Type B pancreatic cell (in vitro differentiated cells): ENCODE measurements around the gene TCP11X2. TPM values are rescaled to one million over a fixed set of nuclear protein-coding genes. Genes with fewer than 3 reads are reported as not detected.
"Not testable (repeated sequence)": the region's sequence is repeated elsewhere in the genome, so short reads cannot be mapped to it uniquely, and the experiment has no call there.

Experiments used
- DNase-seq: peaks from one replicate; pipeline ENCODE4 v3.0.0; 2021; ENCODE audit warnings: mixed read lengths; ENCODE audit not compliant: unreplicated experiment; ENCODE audit errors: extremely low spot score
- H3K27ac Mint-ChIP-seq: 2 replicates; pipeline ENCODE4 v1.8.0; 2021; ENCODE audit warnings: mild to moderate bottlenecking, mixed read lengths
- H3K27me3 Mint-ChIP-seq: 2 replicates; pipeline ENCODE4 v1.8.0; 2021; ENCODE audit warnings: mixed read lengths
- H3K36me3 Mint-ChIP-seq: 2 replicates; pipeline ENCODE4 v1.8.0; 2021; ENCODE audit warnings: mixed read lengths
- H3K4me1 Mint-ChIP-seq: one replicate; pipeline ENCODE4 v1.8.0; 2021; ENCODE audit warnings: mixed read lengths; ENCODE audit not compliant: unreplicated experiment
- H3K4me3 Mint-ChIP-seq: 2 replicates; pipeline ENCODE4 v1.8.0; 2021; ENCODE audit warnings: mild to moderate bottlenecking, mixed read lengths
- H3K9me3 Mint-ChIP-seq: 2 replicates; pipeline ENCODE4 v1.8.0; 2021; ENCODE audit warnings: mixed read lengths
- CTCF ChIP-seq: fragments of 200-600 bp; sonication (generic); conservative IDR thresholded peaks from 2 replicates; pipeline ENCODE4 v1.5.0; 2021; ENCODE audit warnings: antibody characterized with exemption, mild to moderate bottlenecking
- long read RNA-seq: library from polyadenylated mRNA; unstranded; transcript quantifications from one replicate; pipeline ENCODE4 v2.0.0, GENCODE V29; 2020
- total RNA-seq: library from RNA; stranded (reverse); gene quantifications from 2 replicates; pipeline ENCODE4 v1.2.1, GENCODE V29; 2021; ENCODE audit warnings: low replicate concordance

The TCP11X2 gene
- not detected in 2 replicates for total RNA-seq
- long read RNA-seq, partial matches to known transcripts = 0 of 2 reads
- long read RNA-seq, other reads (novel, unspliced or antisense) = 2 of 2 reads

DNA sequence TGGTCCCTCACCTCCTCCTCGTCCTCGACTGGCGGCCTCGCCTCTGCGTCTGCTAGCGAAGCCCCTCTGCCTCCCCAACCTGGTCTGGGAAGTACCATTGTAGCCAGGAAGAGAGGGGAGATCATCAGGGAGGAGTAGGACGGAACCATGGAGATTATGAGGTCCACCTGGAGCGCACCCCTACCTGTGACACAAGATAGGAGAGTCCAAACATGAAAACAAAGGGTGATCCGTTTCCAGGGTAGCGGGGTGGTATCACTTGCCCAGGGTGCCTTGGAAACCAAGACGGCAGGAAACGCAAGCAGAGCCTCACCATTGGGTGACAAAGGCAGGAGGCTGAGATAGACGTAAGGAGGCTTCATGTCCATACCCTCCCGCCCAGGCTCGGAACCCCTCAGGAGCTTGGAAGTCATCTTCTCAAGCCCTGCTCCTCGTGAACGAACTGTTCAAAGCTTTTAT is at the start of gene TCP11X2:
Gene TCP11X2, minus strand, starts transcription at position 51 of the 459 bp plus-strand sequence.
- H3K27ac Mint-ChIP-seq, H3K36me3 Mint-ChIP-seq, H3K4me3 Mint-ChIP-seq, H3K9me3 Mint-ChIP-seq, H3K4me1 Mint-ChIP-seq, H3K27me3 Mint-ChIP-seq, DNase-seq: not testable (repeated sequence)

DNA sequence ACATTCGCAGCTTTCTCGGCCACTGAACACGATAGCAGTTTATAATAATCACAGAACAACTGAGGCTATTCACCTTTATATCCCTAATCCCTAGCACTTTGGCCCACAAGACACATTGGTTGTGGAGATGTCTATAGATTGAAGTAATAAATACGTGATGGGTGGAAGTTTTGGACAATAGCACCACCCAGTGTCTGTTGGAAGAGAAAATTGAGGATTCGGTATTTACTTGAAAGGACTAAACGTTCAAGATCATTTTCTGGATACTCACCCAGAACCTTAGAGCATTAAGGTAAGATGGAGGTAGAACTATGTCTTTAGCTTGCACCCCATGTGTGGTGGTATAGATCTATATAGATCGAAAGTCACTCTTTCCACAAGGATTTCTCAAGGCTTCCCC is 45.7 kb upstream of the TCP11X2 start:
- no peaks in the 10 kb centered on the region for H3K9me3 Mint-ChIP-seq
- H3K27me3 Mint-ChIP-seq = no peaks in the 10 kb centered on the region
- H3K4me3 Mint-ChIP-seq = peak overlapping the region; percentile 91
- DNase-seq = no peak
- no peak overlapping the region for H3K27ac Mint-ChIP-seq
- H3K36me3 Mint-ChIP-seq = peaks cover 18% of the 10 kb centered on the region
- peak; percentile 44 for TF ChIP-seq CTCF
- H3K4me1 Mint-ChIP-seq = no peaks in the 10 kb centered on the region

GRCh38 chrX:102515975-102516941 is 44.6 kb upstream of the TCP11X2 start, which contains the start of gene TMSB15A:
Gene TMSB15A (minus strand): TSS chrX:102516739.
- DNase-seq = peak; percentile 74
- Mint-ChIP-seq H3K4me1 (no peaks in the 10 kb centered on the region), H3K4me3 (peak within 1 kb of the TSS; percentile 91), H3K27me3 (no peaks in the 10 kb centered on the region), H3K27ac (no peak within 1 kb of the TSS), H3K36me3 (peaks cover 18% of the 10 kb centered on the region), H3K9me3 (no peaks in the 10 kb centered on the region)
- no peak for TF ChIP-seq CTCF

DNA sequence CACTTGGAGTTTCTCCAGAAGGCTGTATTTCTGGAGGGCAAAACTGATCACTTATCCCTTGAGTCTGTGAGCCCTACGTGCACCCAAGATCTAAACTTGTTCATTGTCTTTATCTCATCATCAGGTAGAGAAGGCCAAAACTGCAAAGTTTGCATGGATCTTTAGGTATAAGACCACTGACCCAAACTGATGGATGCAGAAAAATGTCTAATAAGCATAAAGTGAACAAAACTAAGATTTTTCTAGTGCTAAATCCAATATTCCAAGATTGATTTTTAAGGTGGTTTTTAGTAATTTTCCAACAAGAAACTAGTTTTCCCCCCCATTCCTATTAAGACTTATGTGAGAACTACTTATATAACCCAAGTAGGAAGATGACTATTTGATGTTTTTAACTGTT is 42.9 kb upstream of the TCP11X2 start:
- no peak for TF ChIP-seq CTCF
- Mint-ChIP-seq H3K9me3 (no peaks in the 10 kb centered on the region), H3K36me3 (peaks cover 18% of the 10 kb centered on the region), H3K4me1 (no peaks in the 10 kb centered on the region), H3K27me3 (no peaks in the 10 kb centered on the region), H3K4me3 (no peak overlapping the region), H3K27ac (no peak overlapping the region)
- DNase-seq = no peak

DNA sequence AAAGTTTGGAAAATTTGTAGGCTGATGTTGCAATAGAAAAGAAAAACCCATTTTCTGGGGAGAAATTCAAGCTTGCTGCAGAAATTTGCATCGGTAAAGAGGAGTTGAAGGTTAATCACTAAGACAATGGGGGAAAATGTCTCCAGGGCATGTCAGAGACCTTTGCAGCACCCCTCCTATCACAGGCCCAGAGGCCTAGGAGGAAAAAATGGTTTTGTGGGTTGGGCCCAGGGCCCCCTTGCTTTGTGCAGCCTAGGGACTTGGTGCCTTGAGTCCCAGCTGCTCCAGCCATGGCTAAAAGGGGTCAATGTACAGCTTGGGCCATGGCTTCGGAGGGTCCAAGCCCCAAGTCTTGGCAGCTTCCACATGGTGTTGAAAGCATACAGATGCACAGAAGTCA is 27.1 kb upstream of the TCP11X2 start:
- Mint-ChIP-seq H3K27me3 (no peaks in the 10 kb centered on the region), H3K9me3 (no peaks in the 10 kb centered on the region), H3K27ac (no peak overlapping the region), H3K4me1 (no peaks in the 10 kb centered on the region), H3K4me3 (no peak overlapping the region), H3K36me3 (no peaks in the 10 kb centered on the region)
- TF ChIP-seq CTCF = no peak
- DNase-seq = no peak

- H3K27me3 Mint-ChIP-seq = no peaks in the 10 kb centered on the region
- H3K4me3 Mint-ChIP-seq = no peak overlapping the region
- no peak for TF ChIP-seq CTCF
- no peak overlapping the region for H3K27ac Mint-ChIP-seq
- H3K36me3 Mint-ChIP-seq = no peaks in the 10 kb centered on the region
- no peaks in the 10 kb centered on the region for H3K4me1 Mint-ChIP-seq
- no peaks in the 10 kb centered on the region for H3K9me3 Mint-ChIP-seq
- no peak for DNase-seq
These were observed 20.2 kb upstream of the TCP11X2 start for GRCh38 chrX:102491766-102492165.

DNA sequence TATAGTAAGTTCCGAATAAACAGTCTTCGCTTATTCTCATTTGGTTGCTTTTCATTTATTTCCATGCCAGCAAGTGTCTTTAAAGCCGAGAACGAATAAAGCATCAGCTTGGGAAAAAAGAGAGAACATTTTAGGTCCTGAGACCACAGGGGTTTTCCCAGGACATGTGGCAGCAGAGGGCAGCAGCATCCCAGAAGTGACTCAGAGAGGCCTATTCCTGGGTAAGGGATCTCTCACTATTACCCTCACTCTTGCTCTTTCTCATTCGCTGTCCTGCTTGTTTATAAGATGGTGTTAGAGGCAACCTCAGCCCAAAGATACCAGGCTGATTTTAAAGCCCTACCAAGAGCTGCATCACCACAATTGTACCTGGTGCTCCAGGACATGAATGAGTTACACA is 7.2 kb upstream of the TCP11X2 start:
- H3K4me1 Mint-ChIP-seq, DNase-seq, H3K27me3 Mint-ChIP-seq, H3K27ac Mint-ChIP-seq, H3K9me3 Mint-ChIP-seq, H3K4me3 Mint-ChIP-seq, H3K36me3 Mint-ChIP-seq: not testable (repeated sequence)

DNA sequence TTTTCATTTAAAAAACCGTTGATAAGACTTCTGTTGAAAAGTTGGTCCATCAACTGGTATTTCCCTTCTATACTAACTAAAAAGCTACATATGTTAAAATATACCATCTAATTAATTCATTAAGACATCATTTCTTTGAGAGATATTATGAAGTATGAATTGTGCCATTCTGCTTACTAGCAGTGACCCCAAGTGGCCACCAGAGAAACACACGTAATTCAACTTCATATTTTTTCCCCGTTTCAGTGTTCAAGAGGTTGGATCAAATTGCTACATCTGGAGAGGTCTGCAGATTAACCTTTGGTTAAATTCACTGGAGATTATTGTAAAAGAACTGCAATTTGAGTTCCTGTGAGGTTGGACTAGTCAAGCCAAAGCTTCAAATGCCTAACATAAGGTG is 1.4 kb downstream of the TCP11X2 start:
- not testable (repeated sequence) for H3K27me3 Mint-ChIP-seq, H3K27ac Mint-ChIP-seq, H3K4me3 Mint-ChIP-seq, DNase-seq, H3K4me1 Mint-ChIP-seq, H3K9me3 Mint-ChIP-seq, H3K36me3 Mint-ChIP-seq

DNA sequence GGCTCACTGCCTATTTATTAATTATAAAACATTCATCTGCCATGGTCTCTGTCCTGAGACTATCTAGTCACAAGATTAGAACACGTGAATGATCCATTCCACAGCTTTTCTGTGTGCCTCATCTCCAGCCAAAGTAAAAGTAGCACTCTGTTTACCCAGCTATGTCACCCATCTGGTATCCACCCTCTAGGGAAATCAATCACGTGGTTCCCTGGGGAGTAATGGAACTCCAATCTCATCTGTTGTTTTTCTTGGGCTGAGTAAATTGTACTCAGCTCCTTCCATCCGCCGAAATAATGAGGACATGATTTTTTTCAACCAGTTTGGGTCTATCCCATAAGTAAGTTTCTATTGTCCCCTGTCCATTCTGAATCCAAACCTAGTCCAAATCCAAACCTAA is 13.0 kb downstream of the TCP11X2 start:
- not testable (repeated sequence) for H3K27me3 Mint-ChIP-seq, H3K27ac Mint-ChIP-seq, H3K9me3 Mint-ChIP-seq, DNase-seq, H3K4me1 Mint-ChIP-seq, H3K36me3 Mint-ChIP-seq, H3K4me3 Mint-ChIP-seq
